GM19240 (cell line): Measurements from ENCODE around the gene EFTUD2.
"Not testable (repeated sequence)": the region's sequence is repeated elsewhere in the genome, so short reads cannot be mapped to it uniquely, and the experiment has no call there.

Source experiments
- DNase-seq: peaks from one replicate; pipeline ENCODE4 v3.0.0; 2011; ENCODE audit warnings: low spot score; ENCODE audit not compliant: insufficient read length

EFTUD2 gene

GRCh38 chr17:44848961-44849489, 50.2 kb downstream of the EFTUD2 start:
- DNase-seq = no peak

- no peak for DNase-seq
Measured at GRCh38 chr17:44848257-44848795, 50.9 kb downstream of the EFTUD2 start.

GRCh38 chr17:44847586-44847985, 51.7 kb downstream of the EFTUD2 start, which contains the start of gene HIGD1B:
TSS of gene HIGD1B (plus strand) at chr17:44847883. CDS start at chr17:44848153, 270 bp downstream.
- no peak for DNase-seq

- DNase-seq = no peak
Measured at GRCh38 chr17:44846206-44846605, 53.0 kb downstream of the EFTUD2 start.

GRCh38 chr17:44844390-44844830, 54.8 kb downstream of the EFTUD2 start:
- no peak for DNase-seq

- no peak for DNase-seq
Measured at GRCh38 chr17:44842748-44843147, 56.5 kb downstream of the EFTUD2 start.

GRCh38 chr17:44840936-44841335, 58.3 kb downstream of the EFTUD2 start:
- no peak for DNase-seq

- no peak for DNase-seq
Measured at GRCh38 chr17:44840274-44840673, 59.0 kb downstream of the EFTUD2 start.

- no peak for DNase-seq
Measured at GRCh38 chr17:44837196-44837595, 62.0 kb downstream of the EFTUD2 start.

- DNase-seq = no peak
Measured at GRCh38 chr17:44832805-44833204, 66.4 kb downstream of the EFTUD2 start.

GRCh38 chr17:44831371-44831770, 67.9 kb downstream of the EFTUD2 start:
- no peak for DNase-seq

GRCh38 chr17:44830359-44831288, 68.6 kb downstream of the EFTUD2 start:
- DNase-seq = no peak

GRCh38 chr17:44829523-44830358, 69.5 kb downstream of the EFTUD2 start, which contains the start of gene GJC1:
TSS of gene GJC1 (minus strand) at chr17:44830287. CDS start at chr17:44805817, 24,470 bp downstream.
- no peak for DNase-seq

- DNase-seq = no peak
Measured at GRCh38 chr17:44828919-44829522, 70.2 kb downstream of the EFTUD2 start.

- no peak for DNase-seq
Measured at GRCh38 chr17:44827863-44828262, 71.4 kb downstream of the EFTUD2 start.

- no peak for DNase-seq
Measured at GRCh38 chr17:44826123-44826790, 73.0 kb downstream of the EFTUD2 start.

- DNase-seq = not testable (repeated sequence)
Measured at GRCh38 chr17:44825236-44825635, 74.0 kb downstream of the EFTUD2 start.

- no peak for DNase-seq
Measured at GRCh38 chr17:44820631-44821212, 78.5 kb downstream of the EFTUD2 start.

GRCh38 chr17:44818508-44818907, 80.7 kb downstream of the EFTUD2 start:
- DNase-seq = not testable (repeated sequence)

- DNase-seq = no peak
Measured at GRCh38 chr17:44812263-44812662, 87.0 kb downstream of the EFTUD2 start.
